ENCODE data around the gene SYT14. TPM values are rescaled to one million over a fixed set of nuclear protein-coding genes. Genes with fewer than 3 reads are reported as not detected.

SYT14 gene
- total RNA-seq, 1 experiment from 2014 or later = 2.1 TPM

GRCh38 chr1:209945377-209945776 lies 7.4 kb downstream of the SYT14 start:
- no peak for TF ChIP-seq CTCF (IDR thresholded peaks at IDR 0.05; ENCODE audit: unreplicated experiment)

GRCh38 chr1:209948155-209948554 lies 10.1 kb downstream of the SYT14 start:
- intact Hi-C loops (cut with micrococcal nuclease; ENCODE audit: unreplicated experiment) = no loop called here
- no peaks in the 10 kb centered on the region for H3K4me1 Mint-ChIP-seq (ENCODE audit: low read depth, unreplicated experiment)
- TF ChIP-seq CTCF (IDR thresholded peaks at IDR 0.05; ENCODE audit: unreplicated experiment) = no peak
- BruUV-seq (replicated peaks) = no TSS peak
- DNase-seq = no peak
- CTCF ChIA-PET = no interaction called here
- no peaks in the 10 kb centered on the region for H3K27me3 Mint-ChIP-seq (ENCODE audit: unreplicated experiment)
- no peaks in the 10 kb centered on the region for H3K9me3 Mint-ChIP-seq (ENCODE audit: low read depth, unreplicated experiment)
- no peak overlapping the region for H3K27ac Mint-ChIP-seq (ENCODE audit: unreplicated experiment)
- no peaks in the 10 kb centered on the region for H3K36me3 Mint-ChIP-seq (ENCODE audit: insufficient read depth, unreplicated experiment)
- H3K4me3 Mint-ChIP-seq (ENCODE audit: low read depth, unreplicated experiment) = no peak overlapping the region

More at GRCh38 chr1:209945377-209945776, 7.4 kb downstream of the SYT14 start:
- DNase-seq = no peak
- intact Hi-C loops (cut with micrococcal nuclease; ENCODE audit: unreplicated experiment) = no loop called here
- H3K36me3 Mint-ChIP-seq (ENCODE audit: insufficient read depth, unreplicated experiment) = no peaks in the 10 kb centered on the region
- H3K9me3 Mint-ChIP-seq (ENCODE audit: low read depth, unreplicated experiment) = no peaks in the 10 kb centered on the region
- no peaks in the 10 kb centered on the region for H3K4me1 Mint-ChIP-seq (ENCODE audit: low read depth, unreplicated experiment)
- no peak overlapping the region for H3K4me3 Mint-ChIP-seq (ENCODE audit: low read depth, unreplicated experiment)
- BruUV-seq (replicated peaks) = no TSS peak
- no peaks in the 10 kb centered on the region for H3K27me3 Mint-ChIP-seq (ENCODE audit: unreplicated experiment)
- CTCF ChIA-PET = interaction anchor here (0.6 kb wide), 1 partner anchor 86 kb away, joined by 8 read pairs; no protein-coding TSS in a partner anchor
- no peak overlapping the region for H3K27ac Mint-ChIP-seq (ENCODE audit: unreplicated experiment)

GRCh38 chr1:209956116-209956515 lies 18.1 kb downstream of the SYT14 start:
- no peaks in the 10 kb centered on the region for H3K36me3 Mint-ChIP-seq (ENCODE audit: insufficient read depth, unreplicated experiment)
- no peak for DNase-seq

GRCh38 chr1:209959623-209960022 lies 21.6 kb downstream of the SYT14 start:
- BruUV-seq (replicated peaks) = no TSS peak
- DNase-seq = no peak
- Mint-ChIP-seq H3K4me1 (ENCODE audit: low read depth, unreplicated experiment) (peaks cover 8% of the 10 kb centered on the region), H3K27ac (ENCODE audit: unreplicated experiment) (no peak overlapping the region), H3K36me3 (ENCODE audit: insufficient read depth, unreplicated experiment) (no peaks in the 10 kb centered on the region), H3K9me3 (ENCODE audit: low read depth, unreplicated experiment) (peaks cover 6% of the 10 kb centered on the region), H3K27me3 (ENCODE audit: unreplicated experiment) (no peaks in the 10 kb centered on the region), H3K4me3 (ENCODE audit: low read depth, unreplicated experiment) (no peak overlapping the region)
- TF ChIP-seq CTCF (IDR thresholded peaks at IDR 0.05; ENCODE audit: unreplicated experiment) = no peak
- CTCF ChIA-PET = no interaction called here
- intact Hi-C loops (cut with micrococcal nuclease; ENCODE audit: unreplicated experiment) = no loop called here

More at GRCh38 chr1:209956116-209956515, 18.1 kb downstream of the SYT14 start:
- Mint-ChIP-seq H3K27ac (ENCODE audit: unreplicated experiment) (no peak overlapping the region), H3K9me3 (ENCODE audit: low read depth, unreplicated experiment) (peaks cover 6% of the 10 kb centered on the region), H3K4me1 (ENCODE audit: low read depth, unreplicated experiment) (peaks cover 8% of the 10 kb centered on the region), H3K4me3 (ENCODE audit: low read depth, unreplicated experiment) (no peak overlapping the region), H3K27me3 (ENCODE audit: unreplicated experiment) (no peaks in the 10 kb centered on the region)
- intact Hi-C loops (cut with micrococcal nuclease; ENCODE audit: unreplicated experiment) = no loop called here
- no peak for TF ChIP-seq CTCF (IDR thresholded peaks at IDR 0.05; ENCODE audit: unreplicated experiment)
- BruUV-seq (replicated peaks) = no TSS peak
- CTCF ChIA-PET = no interaction called here

Measured in Calu3 (cell line).